Measurements from ENCODE around the gene HSF2BP.

The HSF2BP gene

GRCh38 chr21:43657355-43658087, 1.8 kb downstream of the HSF2BP start:
- no peak for TF ChIP-seq CREB1 (IDR thresholded peaks at IDR 0.05; ENCODE audit: low read depth)
- no peak for TF ChIP-seq RAD21 (IDR thresholded peaks at IDR 0.05; ENCODE audit: low read depth)

GRCh38 chr21:43654806-43655489, 4.3 kb downstream of the HSF2BP start:
- TF ChIP-seq EP300 (IDR thresholded peaks at IDR 0.05; ENCODE audit: borderline replicate concordance) (no peak), EGR1 (IDR thresholded peaks at IDR 0.05) (no peak), USF1 (IDR thresholded peaks at IDR 0.05) (no peak), CEBPB (IDR thresholded peaks at IDR 0.05) (no peak), TCF12 (IDR thresholded peaks at IDR 0.05; ENCODE audit: low read depth) (no peak), YY1 (IDR thresholded peaks at IDR 0.05; ENCODE audit: low read depth) (no peak), ZBTB7A (IDR thresholded peaks at IDR 0.05; ENCODE audit: low read depth) (no peak), NFIC (IDR thresholded peaks at IDR 0.05) (no peak), TEAD4 (IDR thresholded peaks at IDR 0.05) (no peak), REST (IDR thresholded peaks at IDR 0.05; ENCODE audit: low read depth) (no peak), RAD21 (IDR thresholded peaks at IDR 0.05; ENCODE audit: low read depth) (no peak), FOXM1 (IDR thresholded peaks at IDR 0.05; ENCODE audit: borderline replicate concordance, low read depth) (no peak)

- TF ChIP-seq CEBPB (IDR thresholded peaks at IDR 0.05), result no peak
- no peak for TF ChIP-seq ZBTB7A (IDR thresholded peaks at IDR 0.05; ENCODE audit: low read depth)
- TF ChIP-seq REST (IDR thresholded peaks at IDR 0.05; ENCODE audit: low read depth), result no peak
- no peak for TF ChIP-seq FOXM1 (IDR thresholded peaks at IDR 0.05; ENCODE audit: borderline replicate concordance, low read depth)
- no peak for TF ChIP-seq MAX (IDR thresholded peaks at IDR 0.05)
- no peak for TF ChIP-seq EGR1 (IDR thresholded peaks at IDR 0.05)
- TF ChIP-seq TEAD4 (IDR thresholded peaks at IDR 0.05), result no peak
- no peak for TF ChIP-seq NFIC (IDR thresholded peaks at IDR 0.05)
- TF ChIP-seq EP300 (IDR thresholded peaks at IDR 0.05; ENCODE audit: borderline replicate concordance), result no peak
- no peak for TF ChIP-seq RAD21 (IDR thresholded peaks at IDR 0.05; ENCODE audit: low read depth)
- no peak for TF ChIP-seq TCF12 (IDR thresholded peaks at IDR 0.05; ENCODE audit: low read depth)
- no peak for TF ChIP-seq TAF1 (IDR thresholded peaks at IDR 0.05; ENCODE audit: low read depth)
- no peak for TF ChIP-seq USF1 (IDR thresholded peaks at IDR 0.05)
- no peak for TF ChIP-seq CREB1 (IDR thresholded peaks at IDR 0.05; ENCODE audit: low read depth)
- TF ChIP-seq YY1 (IDR thresholded peaks at IDR 0.05; ENCODE audit: low read depth), result no peak
Measured at GRCh38 chr21:43653626-43654025, 5.7 kb downstream of the HSF2BP start.

GRCh38 chr21:43652616-43653015, 6.7 kb downstream of the HSF2BP start:
- TF ChIP-seq EGR1 (IDR thresholded peaks at IDR 0.05) (no peak), REST (IDR thresholded peaks at IDR 0.05; ENCODE audit: low read depth) (no peak), EP300 (IDR thresholded peaks at IDR 0.05; ENCODE audit: borderline replicate concordance) (no peak), MAX (IDR thresholded peaks at IDR 0.05) (no peak), ZBTB7A (IDR thresholded peaks at IDR 0.05; ENCODE audit: low read depth) (no peak), CREB1 (IDR thresholded peaks at IDR 0.05; ENCODE audit: low read depth) (no peak), FOXM1 (IDR thresholded peaks at IDR 0.05; ENCODE audit: borderline replicate concordance, low read depth) (no peak), TCF12 (IDR thresholded peaks at IDR 0.05; ENCODE audit: low read depth) (no peak), TEAD4 (IDR thresholded peaks at IDR 0.05) (no peak), TAF1 (IDR thresholded peaks at IDR 0.05; ENCODE audit: low read depth) (no peak), RAD21 (IDR thresholded peaks at IDR 0.05; ENCODE audit: low read depth) (no peak), NFIC (IDR thresholded peaks at IDR 0.05) (no peak)

Measured in Ishikawa (cell line).